Pancreas (tissue), 10 donors: ENCODE data around the gene COLEC11. TPM values are rescaled to one million over a fixed set of nuclear protein-coding genes. Genes with fewer than 3 reads are reported as not detected.
A peak's percentile ranks its signal among the peaks of the same experiment; 100 is the strongest.

Experiments
- ATAC-seq, 4 donors: fragments of 200-7000 bp; cut with Tn5 transposase; one replicate each; pipeline versions ENCODE4 v1.8.0 to v1.9.1; 2020; ENCODE audit warnings: mild to moderate bottlenecking in 4 of 4, moderate library complexity in 4 of 4
- DNase-seq, 6 donors: peaks; one replicate each; pipeline ENCODE4 v3.0.0-alpha.2; 2020
- FAIRE-seq: peaks from 2 replicates; lab custom pipeline; 2012; peaks lifted over from hg19 to GRCh38; lab: Jason Lieb, UNC
- H3K27ac ChIP-seq, 4 donors: fragments of 200-600 bp; sonication (generic); 1 replicate in 3 of 4; 2 replicates in 1 of 4; pipeline versions ENCODE4 v1.5.0 to v1.8.0; 2020
- H3K27me3 ChIP-seq, 4 donors: fragments of 200-600 bp; one replicate each; pipeline ENCODE4 v1.8.0; 2021
- H3K36me3 ChIP-seq, 3 donors: fragments of 200-600 bp; sonication (generic) in 1 of 3; one replicate each; pipeline versions ENCODE4 v1.5.0 to v1.8.0; 2020 to 2021
- H3K4me1 ChIP-seq, 3 donors: fragments of 200-600 bp; one replicate each; pipeline ENCODE4 v1.8.0; 2021
- H3K4me3 ChIP-seq, 4 donors: fragments of 200-600 bp; sonication (generic) in 2 of 4; one replicate each; pipeline versions ENCODE4 v1.5.0 to v1.8.0; 2020 to 2021
- H3K9me3 ChIP-seq, 4 donors: fragments of 200-600 bp; one replicate each; pipeline ENCODE4 v1.8.0; 2021
- WGBS, 2 donors: extraction: QIAGEN DNeasy Blood & Tissue Kit; methylation state at CpG; one replicate each; pipeline ENCODE4 v1.1.7; 2013; 5-methylcytosine and 5-hydroxymethylcytosine counted together
- intact Hi-C, 3 donors: fragments of 100-400 bp; cut with DNase I; formaldehyde crosslinking; loops; one replicate each; pipeline versions ENCODE4 v1.11.1 to v1.14.2; 2022
- polyA plus RNA-seq, 2 donors: library from polyadenylated mRNA; stranded (reverse); fragments of 200-250 nt; gene quantifications; one replicate each; pipeline ENCODE4 v1.2.3, GENCODE V29; 2013
- total RNA-seq, 6 donors: library from RNA; stranded (reverse); fragmentation: NEBNext Ultra II Directional in 4 of 6; extraction: Animal tissue kit (Norgen Biotek cat#: 25700) in 4 of 6; gene quantifications; one replicate each; pipeline versions ENCODE4 v1.2.1 to v1.2.4, GENCODE V29; 2021 to 2023
- TF ChIP-seq, protein P1 (sequence below), 4 donors: fragments of 200-600 bp; sonication (generic) in 3 of 4; IDR thresholded peaks; one replicate each; pipeline versions ENCODE4 v1.5.0 to v1.8.0; 2021; ENCODE audit warnings: antibody characterized with exemption in 4 of 4
- donor health status: healthy with polysubstance abuse.
- donor health status: DM: no; HTN: no; CAD: no; lungs with moderate emphysema.
- donor health status: DM: no; HTN: no; CAD: no.
- donor health status: control.
- donor health status: control.
- donor health status: Bipolar disorder and iron deficiency.
- donor health status: DM: yes; HTN: yes; CAD: no.
- donor health status: DM: no; HTN: no; CAD: no.
- donor health status: DM: no; HTN: no; CAD: no.
- donor health status: DM: yes; HTN: yes; CAD: no.

COLEC11 gene
- total and polyA plus RNA-seq, 8 donors, result 2.0 to 11.9 (median 3.5) TPM

DNA sequence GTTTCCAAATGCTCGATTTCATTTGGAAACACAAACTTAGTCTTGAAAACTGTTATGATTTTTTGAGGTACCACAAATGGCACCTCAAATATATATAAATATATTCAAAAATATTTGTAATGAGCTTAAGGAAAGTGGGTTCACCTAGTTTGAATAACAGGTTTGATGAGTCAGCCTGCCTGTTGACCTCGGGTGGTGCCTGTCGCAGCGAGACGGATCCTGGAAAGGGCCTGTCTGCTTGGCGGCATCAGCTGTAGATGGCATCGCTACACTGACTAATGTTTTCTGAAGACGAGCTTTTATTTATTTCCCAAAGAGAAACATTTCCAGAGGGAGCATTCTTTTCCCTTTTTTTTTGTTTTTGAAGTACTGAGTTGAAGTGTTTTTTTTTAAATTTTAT lies 70.0 kb downstream of the COLEC11 start:
- H3K27me3 ChIP-seq, result no peaks in the 10 kb centered on the region
- H3K36me3 ChIP-seq, result no peaks in the 10 kb centered on the region
- intact Hi-C loops, result no loop called here
- H3K9me3 ChIP-seq, result no peaks in the 10 kb centered on the region
- FAIRE-seq, result no peak
- no peak for ATAC-seq
- DNase-seq, result no peak
- H3K27ac ChIP-seq, result no peak overlapping the region
- no peak overlapping the region for H3K4me3 ChIP-seq
- H3K4me1 ChIP-seq, result no peaks in the 10 kb centered on the region
- TF ChIP-seq, protein P1, sequence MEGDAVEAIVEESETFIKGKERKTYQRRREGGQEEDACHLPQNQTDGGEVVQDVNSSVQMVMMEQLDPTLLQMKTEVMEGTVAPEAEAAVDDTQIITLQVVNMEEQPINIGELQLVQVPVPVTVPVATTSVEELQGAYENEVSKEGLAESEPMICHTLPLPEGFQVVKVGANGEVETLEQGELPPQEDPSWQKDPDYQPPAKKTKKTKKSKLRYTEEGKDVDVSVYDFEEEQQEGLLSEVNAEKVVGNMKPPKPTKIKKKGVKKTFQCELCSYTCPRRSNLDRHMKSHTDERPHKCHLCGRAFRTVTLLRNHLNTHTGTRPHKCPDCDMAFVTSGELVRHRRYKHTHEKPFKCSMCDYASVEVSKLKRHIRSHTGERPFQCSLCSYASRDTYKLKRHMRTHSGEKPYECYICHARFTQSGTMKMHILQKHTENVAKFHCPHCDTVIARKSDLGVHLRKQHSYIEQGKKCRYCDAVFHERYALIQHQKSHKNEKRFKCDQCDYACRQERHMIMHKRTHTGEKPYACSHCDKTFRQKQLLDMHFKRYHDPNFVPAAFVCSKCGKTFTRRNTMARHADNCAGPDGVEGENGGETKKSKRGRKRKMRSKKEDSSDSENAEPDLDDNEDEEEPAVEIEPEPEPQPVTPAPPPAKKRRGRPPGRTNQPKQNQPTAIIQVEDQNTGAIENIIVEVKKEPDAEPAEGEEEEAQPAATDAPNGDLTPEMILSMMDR (IDR thresholded peaks at IDR 0.05), result no peak
- WGBS, 2 donors, result 66 to 76% methylated on average over 8 of the region's 8 CpGs

DNA sequence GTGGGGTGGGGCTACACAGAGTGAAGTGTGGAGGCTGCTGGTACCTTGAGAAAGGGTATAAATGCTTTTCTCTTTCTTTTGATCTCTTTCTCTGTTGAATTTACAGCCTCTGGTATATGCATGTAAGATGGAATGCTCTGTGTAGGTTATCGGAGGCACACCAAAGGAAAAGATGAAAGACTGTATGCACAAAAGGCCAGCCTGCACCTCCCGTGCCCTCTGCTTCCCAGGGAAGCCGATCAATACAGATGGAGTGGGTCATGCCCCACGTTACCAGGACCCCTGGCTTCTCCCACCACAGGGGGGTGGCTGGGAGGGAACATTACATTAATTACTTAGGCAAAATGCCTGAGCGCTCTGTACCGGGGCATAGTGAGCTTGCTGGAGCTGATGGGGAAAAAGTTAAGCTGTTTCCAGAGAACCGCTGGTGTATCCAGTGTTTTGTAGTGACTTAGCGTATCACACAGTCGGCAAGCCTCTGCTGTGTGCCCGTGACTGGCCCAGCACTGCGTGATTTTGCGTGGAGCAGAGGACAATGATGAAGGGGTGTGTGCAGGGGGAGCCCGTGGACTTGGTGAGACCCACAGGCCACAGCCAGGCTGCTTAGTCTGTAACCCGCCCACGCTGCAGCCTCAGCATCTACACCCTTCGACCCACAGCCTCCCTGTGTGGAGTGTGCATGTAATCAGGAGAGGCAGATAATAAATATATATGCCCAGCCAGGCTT lies 71.1 kb downstream of the COLEC11 start:
- Histone ChIP-seq H3K27ac (no peak overlapping the region), H3K9me3 (no peaks in the 10 kb centered on the region), H3K27me3 (no peaks in the 10 kb centered on the region), H3K4me3 (no peak overlapping the region), H3K36me3 (no peaks in the 10 kb centered on the region), H3K4me1 (no peaks in the 10 kb centered on the region)
- intact Hi-C loops, result no loop called here
- ATAC-seq (no peak), FAIRE-seq (no peak), DNase-seq (peak in 2 of 6 donors; percentile 1 to 24)
- 41 to 46% methylated on average over 16 of the region's 16 CpGs for WGBS, 2 donors
- TF ChIP-seq, protein P1 (IDR thresholded peaks at IDR 0.05), result no peak

DNA sequence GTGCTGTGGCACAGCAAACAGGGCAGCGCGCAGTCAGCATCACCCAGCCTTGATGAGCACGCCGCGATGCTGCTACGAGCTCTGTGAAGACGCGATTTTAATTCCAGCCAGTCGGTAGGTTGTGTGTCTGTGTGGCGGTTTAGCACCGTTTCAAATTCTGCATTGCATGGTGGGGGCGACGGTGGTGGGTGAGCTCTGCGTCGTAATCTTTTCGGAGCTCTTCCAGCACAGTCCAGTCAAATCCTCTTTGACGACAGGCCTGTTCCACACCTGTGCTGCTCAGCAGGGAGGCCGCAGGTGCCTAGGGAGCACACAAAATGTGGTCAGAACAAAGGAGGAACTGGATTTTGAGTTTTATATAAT lies 71.7 kb downstream of the COLEC11 start:
- peak in 2 of 6 donors; percentile 5 to 34 for DNase-seq
- Histone ChIP-seq H3K36me3 (no peaks in the 10 kb centered on the region), H3K4me1 (no peaks in the 10 kb centered on the region), H3K9me3 (no peaks in the 10 kb centered on the region), H3K4me3 (no peak overlapping the region), H3K27ac (no peak overlapping the region), H3K27me3 (no peaks in the 10 kb centered on the region)
- no peak for ATAC-seq
- FAIRE-seq, result no peak
- whole genome bisulfite sequencing, 2 donors, result 77 to 81% methylated on average over 18 of the region's 18 CpGs
- intact Hi-C loops, result no loop called here
- TF ChIP-seq, protein P1 (IDR thresholded peaks at IDR 0.05), result no peak

DNA sequence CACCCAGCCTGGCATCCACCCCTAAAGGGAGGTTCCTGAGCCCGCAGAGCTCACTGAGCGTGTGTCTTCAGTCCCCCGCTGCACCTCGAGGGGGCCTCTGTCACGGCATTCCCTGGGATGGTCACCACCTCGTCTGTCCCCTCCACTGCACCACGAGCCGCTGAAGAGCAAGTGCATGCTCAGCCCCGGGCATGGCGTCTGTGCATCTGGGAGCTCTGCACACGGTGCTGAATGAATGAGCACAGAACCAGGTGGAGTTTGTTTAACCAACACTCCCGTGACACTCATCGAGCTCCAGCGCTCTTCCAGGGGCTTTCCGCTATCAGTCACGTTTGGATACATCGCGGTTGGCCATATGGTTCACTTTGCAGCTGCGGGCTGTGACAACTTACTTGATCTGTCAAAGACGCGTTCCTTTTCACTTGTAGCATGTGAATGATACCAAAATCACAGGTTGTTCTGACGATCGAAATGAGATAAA lies 72.3 kb downstream of the COLEC11 start:
- intact Hi-C loops, result no loop called here
- Histone ChIP-seq H3K27ac (no peak overlapping the region), H3K9me3 (no peaks in the 10 kb centered on the region), H3K36me3 (no peaks in the 10 kb centered on the region), H3K4me1 (no peaks in the 10 kb centered on the region), H3K4me3 (no peak overlapping the region), H3K27me3 (no peaks in the 10 kb centered on the region)
- DNase-seq (peak in 2 of 6 donors; percentile 4 to 43), ATAC-seq (peak in 2 of 4 donors; percentile 50 to 82), FAIRE-seq (no peak)
- TF ChIP-seq, protein P1 (IDR thresholded peaks at IDR 0.05), result no peak
- 59 to 60% methylated on average over 23 of the region's 23 CpGs for WGBS, 2 donors

DNA sequence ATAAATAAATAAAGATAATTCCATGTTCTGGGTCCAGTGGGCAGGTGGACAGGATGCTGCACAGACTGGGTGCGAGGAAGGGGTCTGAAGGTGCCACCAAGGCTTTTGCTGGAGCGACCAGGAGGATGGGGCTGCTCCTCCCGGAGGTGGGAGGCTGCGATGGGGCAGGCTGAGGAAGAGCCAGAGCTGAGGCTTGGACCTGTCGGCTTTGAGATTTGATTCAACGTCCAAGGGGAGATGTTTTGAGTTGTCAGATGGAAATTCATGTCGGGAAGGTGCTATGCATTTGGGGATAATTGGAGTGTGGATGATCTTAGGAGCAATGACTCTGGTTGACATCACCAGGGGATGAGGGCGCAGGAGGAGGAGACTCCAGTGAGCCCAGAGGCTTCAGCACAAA lies 74.7 kb downstream of the COLEC11 start:
- FAIRE-seq, result no peak
- Histone ChIP-seq H3K4me1 (no peaks in the 10 kb centered on the region), H3K4me3 (no peak overlapping the region), H3K27ac (no peak overlapping the region), H3K36me3 (no peaks in the 10 kb centered on the region), H3K9me3 (no peaks in the 10 kb centered on the region), H3K27me3 (no peaks in the 10 kb centered on the region)
- intact Hi-C loops, result no loop called here
- TF ChIP-seq, protein P1 (IDR thresholded peaks at IDR 0.05), result no peak
- ATAC-seq, result no peak
- peak in 1 of 6 donors; percentile 2 for DNase-seq
- 66 to 78% methylated on average over 8 of the region's 8 CpGs for WGBS, 2 donors
